Type B pancreatic cell (in vitro differentiated cells): ENCODE measurements around the gene NOL4L. TPM values are rescaled to one million over a fixed set of nuclear protein-coding genes. Genes with fewer than 3 reads are reported as not detected.

Experiments used
- DNase-seq: peaks from one replicate; pipeline ENCODE4 v3.0.0; 2021; ENCODE audit warnings: mixed read lengths; ENCODE audit not compliant: unreplicated experiment; ENCODE audit errors: extremely low spot score
- H3K27ac Mint-ChIP-seq: 2 replicates; pipeline ENCODE4 v1.8.0; 2021; ENCODE audit warnings: mild to moderate bottlenecking, mixed read lengths
- H3K27me3 Mint-ChIP-seq: 2 replicates; pipeline ENCODE4 v1.8.0; 2021; ENCODE audit warnings: mixed read lengths
- H3K36me3 Mint-ChIP-seq: 2 replicates; pipeline ENCODE4 v1.8.0; 2021; ENCODE audit warnings: mixed read lengths
- H3K4me1 Mint-ChIP-seq: one replicate; pipeline ENCODE4 v1.8.0; 2021; ENCODE audit warnings: mixed read lengths; ENCODE audit not compliant: unreplicated experiment
- H3K4me3 Mint-ChIP-seq: 2 replicates; pipeline ENCODE4 v1.8.0; 2021; ENCODE audit warnings: mild to moderate bottlenecking, mixed read lengths
- H3K9me3 Mint-ChIP-seq: 2 replicates; pipeline ENCODE4 v1.8.0; 2021; ENCODE audit warnings: mixed read lengths
- CTCF ChIP-seq: fragments of 200-600 bp; sonication (generic); conservative IDR thresholded peaks from 2 replicates; pipeline ENCODE4 v1.5.0; 2021; ENCODE audit warnings: antibody characterized with exemption, mild to moderate bottlenecking
- total RNA-seq: library from RNA; stranded (reverse); gene quantifications from 2 replicates; pipeline ENCODE4 v1.2.1, GENCODE V29; 2021; ENCODE audit warnings: low replicate concordance

NOL4L gene
- total RNA-seq, 1 donor from 2014 or later, result 44.5 TPM

GRCh38 chr20:32433311-32434021, 151.7 kb downstream of the NOL4L start:
- no peak for TF ChIP-seq CTCF
- no peak overlapping the region for H3K4me3 Mint-ChIP-seq
- peaks cover 40% of the 10 kb centered on the region for H3K36me3 Mint-ChIP-seq
- DNase-seq, result no peak
- H3K27me3 Mint-ChIP-seq, result no peaks in the 10 kb centered on the region
- no peaks in the 10 kb centered on the region for H3K4me1 Mint-ChIP-seq
- no peak overlapping the region for H3K27ac Mint-ChIP-seq
- H3K9me3 Mint-ChIP-seq, result no peaks in the 10 kb centered on the region

- H3K4me1 Mint-ChIP-seq, result peaks cover 1% of the 10 kb centered on the region
- H3K27ac Mint-ChIP-seq, result no peak overlapping the region
- H3K9me3 Mint-ChIP-seq, result no peaks in the 10 kb centered on the region
- no peak for DNase-seq
- peaks cover 48% of the 10 kb centered on the region for H3K36me3 Mint-ChIP-seq
- H3K4me3 Mint-ChIP-seq, result no peak overlapping the region
- H3K27me3 Mint-ChIP-seq, result no peaks in the 10 kb centered on the region
- TF ChIP-seq CTCF, result no peak
Measured at GRCh38 chr20:32432277-32432676, 152.9 kb downstream of the NOL4L start.

- Mint-ChIP-seq H3K4me1 (peaks cover 5% of the 10 kb centered on the region), H3K27me3 (no peaks in the 10 kb centered on the region), H3K9me3 (no peaks in the 10 kb centered on the region), H3K4me3 (no peak overlapping the region), H3K36me3 (peaks cover 50% of the 10 kb centered on the region), H3K27ac (no peak overlapping the region)
- TF ChIP-seq CTCF, result no peak
- no peak for DNase-seq
Measured at GRCh38 chr20:32431457-32431856, 153.7 kb downstream of the NOL4L start.

- Mint-ChIP-seq H3K9me3 (no peaks in the 10 kb centered on the region), H3K4me3 (no peak overlapping the region), H3K27ac (no peak overlapping the region), H3K27me3 (no peaks in the 10 kb centered on the region), H3K4me1 (peaks cover 9% of the 10 kb centered on the region), H3K36me3 (peaks cover 59% of the 10 kb centered on the region)
- no peak for TF ChIP-seq CTCF
- DNase-seq, result no peak
Measured at GRCh38 chr20:32429745-32430360, 155.3 kb downstream of the NOL4L start.

GRCh38 chr20:32429343-32429742, 155.8 kb downstream of the NOL4L start:
- H3K27ac Mint-ChIP-seq, result no peak overlapping the region
- DNase-seq, result no peak

More at GRCh38 chr20:32429343-32429742, 155.8 kb downstream of the NOL4L start:
- peaks cover 10% of the 10 kb centered on the region for H3K4me1 Mint-ChIP-seq
- H3K27me3 Mint-ChIP-seq, result no peaks in the 10 kb centered on the region
- H3K9me3 Mint-ChIP-seq, result no peaks in the 10 kb centered on the region
- no peak overlapping the region for H3K4me3 Mint-ChIP-seq
- TF ChIP-seq CTCF, result no peak
- peaks cover 59% of the 10 kb centered on the region for H3K36me3 Mint-ChIP-seq
